HL-60 (cell line): ENCODE results near the gene BBC3.

Experiments used
- DNase-seq, 2 experiments: peaks; one replicate each; pipeline ENCODE4 v3.0.0-alpha.2; 2010 to 2020; ENCODE audit warnings: low read depth in 1 of 2, low spot score in 1 of 2
- H3K27ac ChIP-seq: fragments of 250-450 bp; sonication (Bioruptor Pico); replicated peaks from 2 replicates; pipeline ENCODE4 v1.5.1; 2020; ENCODE audit warnings: mild to moderate bottlenecking, moderate library complexity
- H3K27me3 ChIP-seq: fragments of 250-450 bp; sonication (Bioruptor Pico); 2 replicates; pipeline ENCODE4 v1.5.1; 2021; ENCODE audit warnings: mild to moderate bottlenecking, moderate library complexity; ENCODE audit not compliant: insufficient read depth, poor library complexity, severe bottlenecking
- H3K4me3 ChIP-seq: replicated peaks from 2 replicates; pipeline ENCODE4 v1.5.1; 2011; ENCODE audit warnings: mild to moderate bottlenecking, control low read depth, low read length; ENCODE audit not compliant: insufficient read depth
- GABPA ChIP-seq: IDR thresholded peaks from 2 replicates; pipeline ENCODE4 v1.6.1; 2012; ENCODE audit warnings: low read depth
- POLR2AphosphoS5 ChIP-seq: IDR thresholded peaks from 2 replicates; pipeline ENCODE4 v1.6.1; 2012; ENCODE audit warnings: low read depth
- SPI1 ChIP-seq: IDR thresholded peaks from 2 replicates; pipeline ENCODE4 v1.6.1; 2012; ENCODE audit warnings: low read depth, mild to moderate bottlenecking, borderline replicate concordance
- TF ChIP-seq, protein P1 (sequence below): IDR thresholded peaks from one replicate; pipeline ENCODE4 v1.5.1; 2011; ENCODE audit warnings: low read length, control low read depth, inconsistent platforms; ENCODE audit not compliant: insufficient read depth
- TF ChIP-seq, protein P2 (sequence below): IDR thresholded peaks from 2 replicates; pipeline ENCODE4 v1.6.1; 2012; ENCODE audit warnings: low read depth; ENCODE audit not compliant: insufficient replicate concordance

Gene BBC3

DNA sequence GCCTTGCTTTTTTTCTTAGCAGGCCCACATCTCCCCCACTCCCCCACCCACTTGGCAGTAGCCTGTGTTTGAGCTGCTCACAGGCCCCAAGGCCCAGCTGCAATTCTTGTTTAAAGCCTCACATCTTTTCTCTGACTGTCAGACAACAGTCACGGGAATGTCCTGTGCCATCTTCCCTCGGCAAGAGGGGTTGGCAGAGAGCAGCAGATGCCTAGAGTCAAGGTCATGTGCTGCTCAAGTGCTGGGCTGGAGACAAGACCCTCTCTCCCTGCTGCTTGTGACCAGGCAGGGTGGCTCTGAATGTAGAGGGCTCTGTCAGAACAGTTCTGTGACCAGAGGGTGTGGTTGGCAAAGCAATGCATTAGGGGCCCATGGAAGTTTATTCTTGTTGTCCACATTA, 47.4 kb downstream of the BBC3 start:
- H3K4me3 ChIP-seq: no peak overlapping the region
- no peaks in the 10 kb centered on the region for H3K27me3 ChIP-seq
- TF ChIP-seq POLR2AphosphoS5: no peak
- TF ChIP-seq SPI1: no peak
- no peak for TF ChIP-seq GABPA
- TF ChIP-seq, protein P1, sequence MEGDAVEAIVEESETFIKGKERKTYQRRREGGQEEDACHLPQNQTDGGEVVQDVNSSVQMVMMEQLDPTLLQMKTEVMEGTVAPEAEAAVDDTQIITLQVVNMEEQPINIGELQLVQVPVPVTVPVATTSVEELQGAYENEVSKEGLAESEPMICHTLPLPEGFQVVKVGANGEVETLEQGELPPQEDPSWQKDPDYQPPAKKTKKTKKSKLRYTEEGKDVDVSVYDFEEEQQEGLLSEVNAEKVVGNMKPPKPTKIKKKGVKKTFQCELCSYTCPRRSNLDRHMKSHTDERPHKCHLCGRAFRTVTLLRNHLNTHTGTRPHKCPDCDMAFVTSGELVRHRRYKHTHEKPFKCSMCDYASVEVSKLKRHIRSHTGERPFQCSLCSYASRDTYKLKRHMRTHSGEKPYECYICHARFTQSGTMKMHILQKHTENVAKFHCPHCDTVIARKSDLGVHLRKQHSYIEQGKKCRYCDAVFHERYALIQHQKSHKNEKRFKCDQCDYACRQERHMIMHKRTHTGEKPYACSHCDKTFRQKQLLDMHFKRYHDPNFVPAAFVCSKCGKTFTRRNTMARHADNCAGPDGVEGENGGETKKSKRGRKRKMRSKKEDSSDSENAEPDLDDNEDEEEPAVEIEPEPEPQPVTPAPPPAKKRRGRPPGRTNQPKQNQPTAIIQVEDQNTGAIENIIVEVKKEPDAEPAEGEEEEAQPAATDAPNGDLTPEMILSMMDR: no peak
- TF ChIP-seq, protein P2, sequence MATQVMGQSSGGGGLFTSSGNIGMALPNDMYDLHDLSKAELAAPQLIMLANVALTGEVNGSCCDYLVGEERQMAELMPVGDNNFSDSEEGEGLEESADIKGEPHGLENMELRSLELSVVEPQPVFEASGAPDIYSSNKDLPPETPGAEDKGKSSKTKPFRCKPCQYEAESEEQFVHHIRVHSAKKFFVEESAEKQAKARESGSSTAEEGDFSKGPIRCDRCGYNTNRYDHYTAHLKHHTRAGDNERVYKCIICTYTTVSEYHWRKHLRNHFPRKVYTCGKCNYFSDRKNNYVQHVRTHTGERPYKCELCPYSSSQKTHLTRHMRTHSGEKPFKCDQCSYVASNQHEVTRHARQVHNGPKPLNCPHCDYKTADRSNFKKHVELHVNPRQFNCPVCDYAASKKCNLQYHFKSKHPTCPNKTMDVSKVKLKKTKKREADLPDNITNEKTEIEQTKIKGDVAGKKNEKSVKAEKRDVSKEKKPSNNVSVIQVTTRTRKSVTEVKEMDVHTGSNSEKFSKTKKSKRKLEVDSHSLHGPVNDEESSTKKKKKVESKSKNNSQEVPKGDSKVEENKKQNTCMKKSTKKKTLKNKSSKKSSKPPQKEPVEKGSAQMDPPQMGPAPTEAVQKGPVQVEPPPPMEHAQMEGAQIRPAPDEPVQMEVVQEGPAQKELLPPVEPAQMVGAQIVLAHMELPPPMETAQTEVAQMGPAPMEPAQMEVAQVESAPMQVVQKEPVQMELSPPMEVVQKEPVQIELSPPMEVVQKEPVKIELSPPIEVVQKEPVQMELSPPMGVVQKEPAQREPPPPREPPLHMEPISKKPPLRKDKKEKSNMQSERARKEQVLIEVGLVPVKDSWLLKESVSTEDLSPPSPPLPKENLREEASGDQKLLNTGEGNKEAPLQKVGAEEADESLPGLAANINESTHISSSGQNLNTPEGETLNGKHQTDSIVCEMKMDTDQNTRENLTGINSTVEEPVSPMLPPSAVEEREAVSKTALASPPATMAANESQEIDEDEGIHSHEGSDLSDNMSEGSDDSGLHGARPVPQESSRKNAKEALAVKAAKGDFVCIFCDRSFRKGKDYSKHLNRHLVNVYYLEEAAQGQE: no peak
- no peak for DNase-seq
- no peak overlapping the region for H3K27ac ChIP-seq

DNA sequence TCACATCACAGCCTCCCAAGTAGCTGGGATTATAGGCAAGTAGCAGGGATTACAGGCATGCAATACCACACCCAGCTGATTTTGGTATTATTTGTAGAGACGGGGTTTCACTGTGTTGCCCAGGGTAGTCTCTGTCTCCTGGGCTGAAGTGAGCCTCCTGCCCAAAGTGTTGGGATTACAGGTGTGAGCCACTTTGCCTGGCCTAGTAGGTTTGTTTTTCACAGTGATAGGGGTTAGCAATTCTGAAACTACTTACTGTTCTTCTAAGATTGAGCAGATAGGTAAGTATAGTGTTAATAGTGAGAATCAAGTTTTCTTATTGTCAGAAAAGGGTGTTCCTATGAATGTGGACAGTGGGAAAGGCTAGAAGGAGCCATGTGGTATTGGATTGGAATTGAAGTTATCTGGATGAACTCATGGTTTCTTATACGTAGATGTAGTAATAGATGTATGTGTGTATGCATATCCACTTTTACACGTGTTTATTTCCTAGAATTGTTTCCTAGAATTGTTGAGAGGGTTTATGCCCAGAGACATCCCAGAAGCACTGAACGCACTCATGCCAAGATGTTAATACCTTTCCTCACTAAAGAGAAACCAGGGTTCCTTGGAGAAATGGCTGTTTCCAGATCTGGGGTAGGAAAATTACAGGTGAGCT, 51.2 kb downstream of the BBC3 start:
- DNase-seq: no peak
- H3K4me3 ChIP-seq: no peak overlapping the region
- no peaks in the 10 kb centered on the region for H3K27me3 ChIP-seq
- TF ChIP-seq POLR2AphosphoS5: no peak
- TF ChIP-seq, protein P2: no peak
- no peak for TF ChIP-seq GABPA
- no peak for TF ChIP-seq SPI1
- TF ChIP-seq, protein P1: no peak
- H3K27ac ChIP-seq: no peak overlapping the region

DNA sequence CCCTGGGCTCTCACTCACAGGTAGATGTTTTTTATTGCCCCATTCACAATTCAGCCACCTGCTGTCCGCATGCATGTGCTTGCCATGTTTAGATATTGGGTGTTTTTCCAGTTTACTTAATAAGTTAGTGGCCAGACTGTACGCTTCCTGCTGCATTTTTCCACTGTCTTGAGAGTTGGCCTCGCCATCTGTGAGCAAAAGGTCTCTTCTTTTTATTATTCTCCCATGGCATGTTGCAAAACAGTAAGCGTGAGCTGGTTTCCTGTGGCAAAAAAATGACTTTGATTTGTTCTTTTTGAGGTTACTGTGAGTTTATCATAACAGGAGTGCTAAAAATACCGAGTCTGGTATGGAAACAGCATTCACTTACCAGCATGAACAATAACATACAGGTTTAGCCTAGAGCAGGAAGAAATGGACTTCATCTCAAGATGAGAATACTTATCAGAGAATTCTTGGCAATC, 54.3 kb downstream of the BBC3 start:
- Histone ChIP-seq H3K4me3 (no peak overlapping the region), H3K27ac (no peak overlapping the region), H3K27me3 (no peaks in the 10 kb centered on the region)
- no peak for TF ChIP-seq SPI1
- no peak for DNase-seq

- no peak for DNase-seq
These were observed 54.9 kb downstream of the BBC3 start for GRCh38 chr19:47176071-47176626.

More at GRCh38 chr19:47176071-47176626, 54.9 kb downstream of the BBC3 start:
- TF ChIP-seq, protein P1: no peak
- TF ChIP-seq, protein P2: no peak
- no peak for TF ChIP-seq POLR2AphosphoS5
- no peak for TF ChIP-seq SPI1
- no peak for TF ChIP-seq GABPA
- no peak overlapping the region for H3K4me3 ChIP-seq
- H3K27me3 ChIP-seq: no peaks in the 10 kb centered on the region
- H3K27ac ChIP-seq: no peak overlapping the region
